IPS DF 4.7 (cell line): ENCODE data around the gene SEL1L2.

Source experiments
- DNase-seq: peaks from one replicate; pipeline ENCODE4 v3.0.0-alpha.2; 2013; ENCODE audit warnings: low spot score; ENCODE audit errors: extremely low read depth

The SEL1L2 gene

DNA sequence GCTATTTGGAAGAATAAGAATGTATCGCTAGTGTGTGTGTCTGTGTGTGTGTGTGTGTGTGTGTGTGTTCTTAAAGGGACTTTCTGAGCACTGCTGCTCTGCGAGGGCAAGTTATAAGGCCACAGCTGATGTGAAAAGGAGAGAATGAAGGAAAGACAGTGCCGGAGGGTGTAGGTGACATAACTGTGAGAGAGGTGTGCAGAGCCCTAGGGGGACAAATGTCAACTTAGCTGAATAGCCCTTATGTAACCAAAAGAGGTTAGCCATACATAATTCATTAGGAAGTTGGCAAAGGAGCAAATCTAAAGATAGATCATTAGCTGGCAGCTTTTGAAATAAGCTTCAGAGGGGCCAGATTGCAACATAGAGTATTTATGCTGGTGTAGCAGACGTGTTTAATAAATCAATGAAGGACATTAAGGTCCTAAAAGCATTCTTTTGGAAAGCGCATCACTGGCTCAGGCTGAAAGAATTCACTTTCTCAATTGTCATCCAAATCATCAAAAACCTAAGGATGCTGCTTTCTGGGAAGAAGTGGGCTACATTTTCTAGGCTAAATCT, 124.5 kb downstream of the SEL1L2 start:
- DNase-seq: no peak

- DNase-seq: no peak
These were observed 125.3 kb downstream of the SEL1L2 start for GRCh38 chr20:13865156-13865555.

DNA sequence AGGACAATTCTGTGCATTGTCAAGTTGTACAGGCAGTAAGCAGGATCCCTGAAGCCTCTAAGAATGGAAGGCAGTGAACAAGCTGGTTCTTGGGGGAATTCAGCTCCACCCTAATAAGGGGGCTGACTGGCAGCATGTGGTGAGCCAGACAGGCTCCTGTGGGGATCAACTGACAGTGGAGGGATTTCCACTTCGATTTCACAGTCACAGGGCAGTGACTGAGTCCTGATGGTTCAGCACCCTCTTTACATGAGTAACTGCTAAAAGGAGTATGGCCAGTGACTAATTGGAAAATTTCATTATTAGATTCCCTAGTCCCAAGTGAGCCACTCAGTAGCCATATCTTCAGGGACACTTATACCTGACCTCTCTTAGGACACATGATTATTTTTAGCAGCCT, 127.2 kb downstream of the SEL1L2 start:
- no peak for DNase-seq

DNA sequence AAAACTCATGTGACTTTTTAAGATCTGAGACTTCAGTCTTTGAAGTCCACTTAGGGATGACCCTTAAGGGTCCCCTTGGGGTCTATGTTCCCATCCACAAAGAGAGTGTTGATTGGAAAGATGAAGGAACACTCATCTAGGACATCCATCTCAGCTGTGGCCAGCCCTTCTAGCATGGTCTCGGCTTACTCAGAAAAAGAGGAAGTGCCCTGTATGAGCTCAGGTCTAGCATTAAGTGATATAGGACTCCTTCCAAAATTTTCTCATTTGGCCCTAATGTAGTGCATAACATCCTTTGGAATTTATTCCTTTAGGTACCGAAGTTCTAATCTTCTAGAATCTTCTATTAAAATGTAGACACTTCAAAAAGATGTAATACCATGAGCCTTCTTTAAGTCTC, 128.2 kb downstream of the SEL1L2 start:
- no peak for DNase-seq

DNA sequence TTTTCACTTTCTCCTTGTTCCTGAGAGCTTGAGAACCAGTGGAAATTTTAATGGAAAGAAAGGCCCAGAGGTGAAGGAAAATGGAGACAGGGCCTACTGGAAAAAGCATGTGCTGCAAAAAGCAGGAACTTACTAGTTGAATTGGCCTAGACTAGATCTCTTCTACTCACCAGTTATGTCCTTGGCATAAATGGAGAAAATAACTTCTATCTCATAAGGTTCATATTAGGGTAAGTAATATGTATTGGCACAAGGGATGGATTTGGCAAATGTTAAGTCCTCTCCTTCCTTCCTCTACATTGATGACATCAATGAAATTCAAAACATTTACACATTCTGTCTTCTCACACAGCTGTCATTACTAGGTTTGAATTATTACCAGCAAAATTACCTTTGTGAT, 131.5 kb downstream of the SEL1L2 start:
- no peak for DNase-seq

- DNase-seq: no peak
These were observed 132.0 kb downstream of the SEL1L2 start for GRCh38 chr20:13858439-13858838.

DNA sequence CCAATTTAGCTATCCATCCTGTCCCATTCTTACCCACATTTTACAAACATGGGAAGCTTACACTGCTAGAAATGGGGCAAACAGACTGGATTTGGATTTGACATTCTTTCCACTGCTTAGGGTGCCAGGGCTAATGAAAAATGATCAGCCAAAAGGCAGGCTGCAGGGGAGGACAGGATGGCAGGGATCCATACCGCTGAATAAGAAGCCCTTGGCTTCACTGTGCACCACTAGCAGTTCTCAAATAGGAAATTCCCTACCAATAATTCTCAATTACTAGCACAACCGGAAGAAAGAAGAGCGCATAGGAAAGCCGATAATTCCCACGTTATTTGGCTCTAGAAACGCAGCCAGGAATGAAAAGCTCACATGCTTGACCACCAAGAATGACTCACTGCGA, 132.5 kb downstream of the SEL1L2 start:
- no peak for DNase-seq

DNA sequence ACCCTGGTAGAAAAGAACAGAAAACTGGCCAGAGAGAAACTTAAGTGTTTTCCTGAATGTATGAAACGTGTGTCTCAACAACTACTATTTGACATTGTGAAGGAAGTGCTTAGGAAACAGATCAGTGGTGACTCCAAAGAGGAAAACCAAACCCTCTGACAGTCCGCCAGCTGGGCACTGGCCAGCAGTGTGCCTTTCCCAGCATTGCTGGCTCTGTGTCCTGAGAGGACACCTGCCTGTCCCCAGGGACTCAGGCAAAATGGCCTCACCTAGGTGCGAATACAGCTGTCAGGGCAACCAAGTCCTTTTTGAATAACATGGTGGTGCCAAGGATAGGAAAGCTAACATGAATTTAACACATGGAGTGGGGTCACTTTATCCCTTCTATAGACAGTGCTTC, 133.1 kb downstream of the SEL1L2 start:
- no peak for DNase-seq

- no peak for DNase-seq
These were observed 134.1 kb downstream of the SEL1L2 start for GRCh38 chr20:13856354-13856753.

DNA sequence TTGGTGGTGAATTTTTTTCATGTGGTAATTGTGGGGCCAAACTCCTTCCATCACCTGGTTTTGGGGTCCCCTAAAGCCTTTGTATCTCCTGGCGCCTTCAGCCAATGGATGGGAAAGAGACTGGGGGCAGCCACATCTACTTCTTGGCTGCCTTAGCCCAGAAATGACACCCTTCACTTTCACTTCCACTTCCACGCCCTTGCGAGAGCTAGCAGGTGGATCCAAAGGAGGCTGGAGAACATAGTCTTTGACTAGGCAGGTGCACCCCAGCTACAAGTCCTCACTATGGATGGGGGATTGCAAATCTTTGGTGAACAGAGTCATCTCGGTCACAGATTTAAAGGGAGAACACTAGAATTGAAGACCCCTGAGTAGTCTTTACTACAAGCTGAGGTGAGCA, 134.8 kb downstream of the SEL1L2 start:
- no peak for DNase-seq

DNA sequence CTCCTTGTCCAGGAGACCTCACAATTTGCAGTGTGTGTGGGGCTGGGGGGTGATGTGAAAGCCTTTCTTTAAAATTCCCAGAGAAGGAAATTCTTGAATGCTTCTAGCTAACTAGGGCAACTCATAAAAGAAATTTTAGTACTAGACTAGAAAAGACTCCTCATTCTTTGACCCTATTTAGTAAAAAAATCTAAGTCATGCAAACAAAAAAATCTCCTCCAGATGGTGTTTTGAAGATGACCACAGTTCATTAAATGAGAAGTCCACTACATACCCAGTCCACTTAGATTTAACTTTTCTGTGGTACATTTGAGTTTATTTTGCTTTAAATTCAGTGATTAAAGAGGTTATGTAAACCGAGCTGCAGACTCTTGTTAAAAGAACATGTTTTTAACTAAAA, 138.1 kb downstream of the SEL1L2 start:
- no peak for DNase-seq

DNA sequence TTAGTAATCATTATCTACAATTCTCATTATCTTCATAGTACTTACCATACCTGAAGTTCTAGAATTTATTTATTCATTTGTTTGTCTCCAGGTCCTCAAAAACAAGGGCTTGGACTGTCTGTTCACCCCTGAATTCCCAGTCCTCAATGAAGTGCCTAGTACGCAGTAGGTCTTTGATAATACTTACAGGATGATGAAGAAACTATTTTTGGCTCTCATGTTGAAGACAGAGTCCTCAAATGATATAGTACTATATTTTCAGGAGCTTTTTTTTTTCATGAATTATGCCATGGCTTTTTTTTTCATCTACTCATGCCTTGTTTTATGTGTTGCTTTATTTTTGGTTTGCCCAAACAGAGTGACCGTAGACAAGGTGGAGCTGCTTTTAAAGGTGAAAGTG, 139.1 kb downstream of the SEL1L2 start:
- no peak for DNase-seq

- no peak for DNase-seq
These were observed 146.1 kb downstream of the SEL1L2 start for GRCh38 chr20:13844296-13844695.

DNA sequence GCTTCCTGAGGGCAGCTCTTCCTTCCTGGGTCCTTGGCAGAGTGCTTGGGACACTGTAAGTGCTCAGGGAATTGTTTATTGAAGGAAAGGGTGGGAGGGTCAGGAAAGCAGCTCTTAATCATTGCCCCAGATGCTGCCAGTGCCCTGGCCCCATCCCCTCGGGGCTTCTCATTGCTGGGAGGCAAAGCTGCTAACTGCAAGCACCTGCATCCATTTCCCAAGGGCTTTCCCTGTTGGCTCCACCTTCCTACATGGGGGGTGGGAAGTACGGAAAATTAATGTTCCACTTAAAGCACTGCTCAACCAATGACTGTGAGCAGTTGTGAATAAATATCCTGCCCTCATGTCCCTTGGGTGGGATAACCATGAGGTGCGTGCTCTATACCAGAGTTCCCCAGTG, 149.2 kb downstream of the SEL1L2 start:
- DNase-seq: no peak

GRCh38 chr20:13840093-13840465, 150.3 kb downstream of the SEL1L2 start:
- DNase-seq: no peak

DNA sequence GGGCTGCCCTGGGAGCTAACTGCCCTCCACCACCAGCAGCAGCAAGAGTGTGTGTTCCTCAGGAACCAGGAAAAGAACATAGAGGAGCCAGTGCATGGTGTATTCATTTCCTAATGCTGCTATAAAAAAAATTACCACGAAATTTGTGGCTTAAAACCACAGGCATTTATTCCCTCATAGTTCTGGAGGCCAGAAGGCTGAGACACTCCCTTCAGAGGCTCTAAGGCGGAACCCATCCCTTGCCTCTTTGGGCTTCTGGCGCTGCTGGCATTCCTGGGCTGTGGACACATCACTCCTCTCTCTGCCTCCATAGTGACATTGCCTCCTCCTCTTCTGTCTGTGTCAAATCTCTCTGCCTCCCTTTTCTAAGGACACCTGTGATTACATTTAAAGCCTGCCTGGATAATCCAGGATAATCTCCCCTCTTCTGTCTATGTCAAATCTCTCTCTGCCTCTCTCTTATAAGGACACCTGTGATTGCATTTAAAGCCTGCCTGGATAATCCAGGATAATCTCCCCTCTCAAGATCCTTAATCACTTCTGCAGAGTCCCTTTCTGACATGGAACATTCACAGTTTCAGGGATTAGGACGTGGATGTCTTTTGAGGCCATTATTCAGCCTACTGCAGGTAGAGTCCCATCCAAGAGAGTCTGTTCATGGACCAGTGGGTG, 150.9 kb downstream of the SEL1L2 start:
- no peak for DNase-seq

DNA sequence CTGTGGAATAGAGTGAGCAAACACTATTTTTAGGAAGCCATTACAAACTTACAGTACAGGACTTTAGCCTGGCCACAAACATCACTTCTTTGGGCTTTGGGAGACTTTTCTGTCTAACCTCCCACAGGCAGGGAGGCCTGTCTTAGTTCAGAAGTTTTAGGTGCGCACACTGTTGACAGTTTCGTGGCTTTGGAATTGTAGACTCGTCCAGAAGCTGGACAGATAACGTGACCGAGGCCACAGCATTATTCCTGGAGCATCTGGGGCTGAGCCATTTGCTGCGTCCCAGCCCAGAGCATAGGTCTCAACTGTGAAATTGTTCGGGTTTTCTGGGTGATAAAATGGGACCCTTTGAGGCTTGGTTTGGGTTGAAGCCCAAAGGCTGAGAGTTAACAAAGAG, 151.8 kb downstream of the SEL1L2 start:
- no peak for DNase-seq

DNA sequence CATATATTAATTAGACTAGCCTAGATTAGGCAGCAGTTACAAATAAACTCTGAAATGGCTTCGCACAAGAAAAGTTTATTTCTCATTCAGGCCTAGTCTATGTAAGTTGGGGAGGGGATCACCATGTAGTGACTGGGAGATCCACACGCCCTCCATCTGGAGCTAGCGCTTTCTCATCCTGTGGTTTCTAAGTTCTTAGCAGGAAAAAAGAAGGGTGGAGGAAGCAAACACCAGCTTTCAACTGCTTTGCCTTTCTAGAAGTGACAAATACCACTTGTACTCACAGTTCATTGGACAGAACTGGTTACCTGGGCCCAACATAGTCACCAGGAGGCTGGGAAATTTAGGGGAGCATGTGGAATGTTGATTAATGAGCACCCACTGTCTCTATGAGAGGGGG, 158.9 kb downstream of the SEL1L2 start:
- no peak for DNase-seq

- no peak for DNase-seq
These were observed 164.9 kb downstream of the SEL1L2 start for GRCh38 chr20:13825465-13825864.

GRCh38 chr20:13824459-13824858, 166.0 kb downstream of the SEL1L2 start:
- no peak for DNase-seq

GRCh38 chr20:13822459-13822858, 168.0 kb downstream of the SEL1L2 start:
- DNase-seq: peak; percentile 3

- no peak for DNase-seq
These were observed 168.5 kb downstream of the SEL1L2 start for GRCh38 chr20:13821876-13822275.

- peak; percentile 14 for DNase-seq
These were observed 170.3 kb downstream of the SEL1L2 start for GRCh38 chr20:13819885-13820645.
